Neuronal stem cell (in vitro differentiated cells): ENCODE results near the gene ZNF654.

Experiments
- DNase-seq: peaks from one replicate; pipeline ENCODE4 v3.0.0-alpha.2; 2013; ENCODE audit warnings: low spot score
- H2AFZ ChIP-seq: one replicate; pipeline ENCODE4 v1.6.1; 2013; ENCODE audit warnings: mild to moderate bottlenecking, low read length, inconsistent platforms
- H2AK5ac ChIP-seq: 2 replicates; pipeline ENCODE4 v1.6.1; 2013; ENCODE audit warnings: low read depth, mild to moderate bottlenecking, inconsistent platforms, low read length, moderate library complexity, mixed read lengths
- H2BK120ac ChIP-seq: 2 replicates; pipeline ENCODE4 v1.6.1; 2013; ENCODE audit warnings: low read depth, mild to moderate bottlenecking, inconsistent platforms, low read length, moderate library complexity, mixed read lengths
- H2BK12ac ChIP-seq: one replicate; pipeline ENCODE4 v1.6.1; 2013; ENCODE audit warnings: low read length, inconsistent platforms
- H2BK15ac ChIP-seq: 2 replicates; pipeline ENCODE4 v1.6.1; 2013; ENCODE audit warnings: mild to moderate bottlenecking, low read length, inconsistent platforms, mixed read lengths
- H2BK5ac ChIP-seq: one replicate; pipeline ENCODE4 v1.6.1; 2013; ENCODE audit warnings: inconsistent platforms, mild to moderate bottlenecking, low read length, moderate library complexity
- H3K14ac ChIP-seq: one replicate; pipeline ENCODE4 v1.6.1; 2013; ENCODE audit warnings: low read length, inconsistent platforms
- H3K18ac ChIP-seq: 2 replicates; pipeline ENCODE4 v1.6.1; 2013; ENCODE audit warnings: low read length, inconsistent platforms
- H3K23ac ChIP-seq: 2 replicates; pipeline ENCODE4 v1.6.1; 2013; ENCODE audit warnings: low read depth, mild to moderate bottlenecking, mixed read lengths, low read length, inconsistent platforms; ENCODE audit not compliant: poor library complexity
- H3K27ac ChIP-seq: replicated peaks from 3 replicates; pipeline ENCODE4 v1.5.1; 2013; ENCODE audit warnings: low read length, inconsistent platforms
- H3K27me3 ChIP-seq, 3 experiments: 2 replicates each; pipeline ENCODE4 v1.6.1; 2013; ENCODE audit warnings: low read length in 3 of 3, mild to moderate bottlenecking in 2 of 3, inconsistent platforms in 1 of 3, low read depth in 1 of 3, mixed read lengths in 1 of 3, moderate library complexity in 1 of 3; ENCODE audit not compliant: control insufficient read depth in 3 of 3, insufficient read depth in 3 of 3
- H3K36me3 ChIP-seq, 2 donors: replicated peaks in 1 of 2; 2 replicates each; pipeline ENCODE4 v1.6.1; 2013; ENCODE audit warnings: low read length in 2 of 2; ENCODE audit not compliant: control insufficient read depth in 2 of 2, insufficient read depth in 2 of 2
- H3K4ac ChIP-seq: 2 replicates; pipeline ENCODE4 v1.6.1; 2013; ENCODE audit warnings: inconsistent platforms, mild to moderate bottlenecking, low read length, moderate library complexity
- H3K4me1 ChIP-seq, 2 donors: 1 replicate in 1 of 2; 2 replicates in 1 of 2; pipeline ENCODE4 v1.6.1; 2013; ENCODE audit warnings: low read length in 2 of 2, low read depth in 1 of 2; ENCODE audit not compliant: control insufficient read depth in 2 of 2, insufficient read depth in 1 of 2
- H3K4me2 ChIP-seq: one replicate; pipeline ENCODE4 v1.6.1; 2013; ENCODE audit warnings: mild to moderate bottlenecking, low read length, inconsistent platforms; ENCODE audit not compliant: insufficient read depth, poor library complexity, severe bottlenecking
- H3K4me3 ChIP-seq, 2 donors: 2 replicates each; pipeline ENCODE4 v1.5.1; 2013; ENCODE audit warnings: low read length in 2 of 2, mild to moderate bottlenecking in 2 of 2, inconsistent platforms in 1 of 2, moderate library complexity in 1 of 2
- H3K79me1 ChIP-seq: one replicate; pipeline ENCODE4 v1.6.1; 2013; ENCODE audit warnings: low read depth, mild to moderate bottlenecking, inconsistent platforms, low read length, moderate library complexity
- H3K9ac ChIP-seq: one replicate; pipeline ENCODE4 v1.6.1; 2013; ENCODE audit warnings: mild to moderate bottlenecking, low read depth, low read length, inconsistent platforms; ENCODE audit not compliant: poor library complexity
- H3K9me3 ChIP-seq, 2 donors: replicated peaks in 1 of 2; 2 replicates each; pipeline versions ENCODE3 to v1.6.1; 2013; ENCODE audit warnings: low read length in 2 of 2, mild to moderate bottlenecking in 2 of 2, inconsistent platforms in 1 of 2, low read depth in 1 of 2, mixed read lengths in 1 of 2, moderate library complexity in 1 of 2; ENCODE audit not compliant: control insufficient read depth in 2 of 2, insufficient read depth in 1 of 2
- H4K8ac ChIP-seq: one replicate; pipeline ENCODE4 v1.6.1; 2013; ENCODE audit warnings: low read depth, mild to moderate bottlenecking, inconsistent platforms, low read length, moderate library complexity
- H4K91ac ChIP-seq: one replicate; pipeline ENCODE4 v1.6.1; 2013; ENCODE audit warnings: low read length, low read depth, mild to moderate bottlenecking, inconsistent platforms; ENCODE audit not compliant: poor library complexity
- WGBS, 2 donors: extraction: QIAGEN DNeasy Blood & Tissue Kit; methylation state at CpG; one replicate each; pipeline ENCODE4 v1.1.7; 2013; ENCODE audit warnings: missing lambda C conversion rate in 2 of 2, mixed read lengths in 1 of 2; ENCODE audit not compliant: insufficient read length in 2 of 2, insufficient replicate concordance in 1 of 2; ENCODE audit errors: extremely low coverage in 2 of 2; 5-methylcytosine and 5-hydroxymethylcytosine counted together

Gene ZNF654

DNA sequence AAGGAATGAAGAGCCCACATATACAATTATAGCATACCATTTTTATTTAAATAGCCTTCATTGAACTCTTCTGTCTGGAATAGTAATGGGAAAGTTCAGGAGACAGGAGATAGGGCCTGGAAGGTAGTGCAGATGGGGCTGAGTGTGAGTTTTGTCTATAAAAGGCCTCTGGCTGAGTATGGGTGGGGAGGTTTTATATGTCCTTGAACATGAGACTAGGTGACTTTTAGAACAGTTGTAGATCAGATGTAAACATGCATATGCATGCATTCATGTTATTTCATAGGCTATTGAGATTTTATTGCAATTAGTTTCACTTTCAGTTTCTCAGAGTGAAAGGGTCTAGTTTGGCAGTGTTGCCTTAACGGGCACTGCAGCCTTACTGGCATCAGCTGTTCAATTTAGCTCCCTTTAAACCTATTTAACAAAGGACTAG lies 27.4 kb upstream of the ZNF654 start:
- Histone ChIP-seq H3K79me1 (no peaks in the 10 kb centered on the region), H2BK12ac (no peak overlapping the region), H3K9me3 (no peaks in the 10 kb centered on the region), H4K8ac (no peak overlapping the region), H2BK15ac (no peak overlapping the region), H3K27ac (no peak overlapping the region), H2BK120ac (no peak overlapping the region), H2BK5ac (no peak overlapping the region), H3K4ac (no peak overlapping the region), H3K9ac (no peak overlapping the region), H3K23ac (no peak overlapping the region), H3K4me3 (peak overlapping the region in 1 of 2 donors; percentile 5), H2AK5ac (no peak overlapping the region), H4K91ac (no peak overlapping the region), H3K36me3 (no peaks in the 10 kb centered on the region), H3K18ac (no peak overlapping the region), H3K27me3 (no peaks in the 10 kb centered on the region), H2AFZ (peak overlapping the region; percentile 78), H3K4me2 (no peak overlapping the region), H3K14ac (no peak overlapping the region), H3K4me1 (no peaks in the 10 kb centered on the region)
- DNase-seq, result no peak
- WGBS, 2 donors, result no CpG with 5 or more reads among the region's 1 CpG

DNA sequence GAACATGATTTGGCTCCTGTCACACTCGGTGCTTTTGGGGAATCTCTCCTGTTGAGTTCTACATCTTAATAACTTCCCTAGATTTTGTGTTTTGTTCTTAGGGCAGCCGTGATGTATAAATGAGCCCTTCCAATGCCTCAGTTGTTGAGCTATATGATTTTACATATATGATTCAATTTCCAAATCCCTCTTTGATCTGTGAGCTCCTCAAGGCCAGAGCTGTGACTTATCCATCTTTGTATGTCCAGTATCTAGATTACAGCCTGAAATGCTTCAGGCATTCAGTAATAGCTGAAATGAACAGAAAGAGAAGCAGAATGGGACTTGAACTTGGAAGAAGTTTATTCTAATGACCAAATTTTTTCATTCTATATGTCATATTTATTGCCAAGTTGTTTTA lies 26.8 kb upstream of the ZNF654 start:
- H3K18ac ChIP-seq, result no peak overlapping the region
- no peak overlapping the region for H3K27ac ChIP-seq
- H4K8ac ChIP-seq, result no peak overlapping the region
- H3K14ac ChIP-seq, result no peak overlapping the region
- H3K4me3 ChIP-seq, result no peak overlapping the region
- H3K4me2 ChIP-seq, result no peak overlapping the region
- no peak overlapping the region for H3K23ac ChIP-seq
- H3K36me3 ChIP-seq, result no peaks in the 10 kb centered on the region
- no peak overlapping the region for H2BK12ac ChIP-seq
- no CpG with 5 or more reads among the region's 2 CpGs for WGBS, 2 donors
- no peak overlapping the region for H3K4ac ChIP-seq
- no peak overlapping the region for H2BK120ac ChIP-seq
- H2AFZ ChIP-seq, result peak overlapping the region; percentile 78
- H2AK5ac ChIP-seq, result no peak overlapping the region
- H3K4me1 ChIP-seq, result no peaks in the 10 kb centered on the region
- H3K9me3 ChIP-seq, result no peaks in the 10 kb centered on the region
- no peak for DNase-seq
- no peak overlapping the region for H2BK15ac ChIP-seq
- H3K27me3 ChIP-seq, result no peaks in the 10 kb centered on the region
- no peaks in the 10 kb centered on the region for H3K79me1 ChIP-seq
- no peak overlapping the region for H4K91ac ChIP-seq
- no peak overlapping the region for H3K9ac ChIP-seq
- no peak overlapping the region for H2BK5ac ChIP-seq

DNA sequence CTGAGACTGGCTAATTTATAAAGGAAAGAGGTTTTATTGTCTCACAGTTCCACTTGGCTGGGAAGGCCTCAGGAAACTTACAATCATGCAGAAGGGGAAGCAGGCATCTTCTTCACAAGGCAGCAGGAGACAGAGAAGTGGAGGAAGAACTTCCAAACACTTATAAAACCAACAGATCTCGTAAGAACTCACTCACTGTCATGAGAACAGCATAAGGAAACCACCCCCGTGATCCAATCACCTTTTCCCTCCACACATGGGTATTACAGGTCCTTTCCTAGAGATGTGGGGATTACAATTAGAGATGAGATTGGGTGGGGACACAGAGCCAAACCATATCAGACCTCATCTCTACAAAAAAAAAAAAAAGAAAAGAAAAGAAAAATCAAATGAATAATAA lies 26.0 kb upstream of the ZNF654 start:
- DNase-seq, result no peak
- H3K9me3 ChIP-seq, result no peaks in the 10 kb centered on the region
- H4K91ac ChIP-seq, result no peak overlapping the region
- H3K36me3 ChIP-seq, result no peaks in the 10 kb centered on the region
- no peak overlapping the region for H2AK5ac ChIP-seq
- H3K79me1 ChIP-seq, result no peaks in the 10 kb centered on the region
- H3K14ac ChIP-seq, result no peak overlapping the region
- H3K27ac ChIP-seq, result no peak overlapping the region
- no peak overlapping the region for H2AFZ ChIP-seq
- H2BK120ac ChIP-seq, result no peak overlapping the region
- no peak overlapping the region for H3K9ac ChIP-seq
- H2BK12ac ChIP-seq, result no peak overlapping the region
- H3K18ac ChIP-seq, result no peak overlapping the region
- no peaks in the 10 kb centered on the region for H3K27me3 ChIP-seq
- H3K4me1 ChIP-seq, result no peaks in the 10 kb centered on the region
- H4K8ac ChIP-seq, result no peak overlapping the region
- H3K4me2 ChIP-seq, result no peak overlapping the region
- H3K4ac ChIP-seq, result no peak overlapping the region
- no peak overlapping the region for H2BK15ac ChIP-seq
- H2BK5ac ChIP-seq, result no peak overlapping the region
- H3K4me3 ChIP-seq, result no peak overlapping the region
- WGBS, 2 donors, result no CpG with 5 or more reads among the region's 2 CpGs
- H3K23ac ChIP-seq, result no peak overlapping the region

DNA sequence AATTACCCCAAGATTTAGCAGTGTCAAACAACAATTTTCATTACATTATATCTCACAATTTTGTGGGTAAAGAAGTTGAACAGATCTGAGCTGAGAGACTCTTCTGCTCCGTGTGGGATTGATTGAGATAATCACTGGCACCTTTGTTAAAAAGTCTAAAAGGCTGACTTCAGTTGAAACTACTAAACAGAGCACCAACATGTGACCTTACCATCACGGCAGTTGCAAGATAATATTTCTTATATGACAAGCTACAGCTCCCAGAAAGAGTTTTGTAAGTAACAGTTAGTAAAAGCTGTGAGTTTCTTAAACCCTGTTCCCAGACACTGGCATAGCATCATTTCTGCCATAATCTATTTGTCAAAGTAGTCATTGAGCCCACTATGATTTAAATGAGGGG lies 25.2 kb upstream of the ZNF654 start:
- Histone ChIP-seq H3K4me1 (no peaks in the 10 kb centered on the region), H3K14ac (no peak overlapping the region), H2BK120ac (no peak overlapping the region), H4K8ac (no peak overlapping the region), H3K4ac (no peak overlapping the region), H2AK5ac (no peak overlapping the region), H2BK12ac (no peak overlapping the region), H3K27ac (no peak overlapping the region), H4K91ac (no peak overlapping the region), H3K23ac (no peak overlapping the region), H3K79me1 (no peaks in the 10 kb centered on the region), H2BK5ac (no peak overlapping the region), H3K4me3 (no peak overlapping the region), H3K4me2 (no peak overlapping the region), H3K9me3 (no peaks in the 10 kb centered on the region), H2BK15ac (no peak overlapping the region), H3K9ac (no peak overlapping the region), H3K36me3 (no peaks in the 10 kb centered on the region), H3K27me3 (no peaks in the 10 kb centered on the region), H3K18ac (no peak overlapping the region), H2AFZ (no peak overlapping the region)
- no CpG with 5 or more reads among the region's 2 CpGs for WGBS, 2 donors
- no peak for DNase-seq
